Measurements from ENCODE around the gene CD7.
A peak's percentile ranks its signal among the peaks of the same experiment; 100 is the strongest.

The CD7 gene

GRCh38 chr17:82353484-82353883 is 36.1 kb upstream of the CD7 start:
- TF ChIP-seq CTCF (IDR thresholded peaks at IDR 0.05): no peak
- DNase-seq: no peak

DNA sequence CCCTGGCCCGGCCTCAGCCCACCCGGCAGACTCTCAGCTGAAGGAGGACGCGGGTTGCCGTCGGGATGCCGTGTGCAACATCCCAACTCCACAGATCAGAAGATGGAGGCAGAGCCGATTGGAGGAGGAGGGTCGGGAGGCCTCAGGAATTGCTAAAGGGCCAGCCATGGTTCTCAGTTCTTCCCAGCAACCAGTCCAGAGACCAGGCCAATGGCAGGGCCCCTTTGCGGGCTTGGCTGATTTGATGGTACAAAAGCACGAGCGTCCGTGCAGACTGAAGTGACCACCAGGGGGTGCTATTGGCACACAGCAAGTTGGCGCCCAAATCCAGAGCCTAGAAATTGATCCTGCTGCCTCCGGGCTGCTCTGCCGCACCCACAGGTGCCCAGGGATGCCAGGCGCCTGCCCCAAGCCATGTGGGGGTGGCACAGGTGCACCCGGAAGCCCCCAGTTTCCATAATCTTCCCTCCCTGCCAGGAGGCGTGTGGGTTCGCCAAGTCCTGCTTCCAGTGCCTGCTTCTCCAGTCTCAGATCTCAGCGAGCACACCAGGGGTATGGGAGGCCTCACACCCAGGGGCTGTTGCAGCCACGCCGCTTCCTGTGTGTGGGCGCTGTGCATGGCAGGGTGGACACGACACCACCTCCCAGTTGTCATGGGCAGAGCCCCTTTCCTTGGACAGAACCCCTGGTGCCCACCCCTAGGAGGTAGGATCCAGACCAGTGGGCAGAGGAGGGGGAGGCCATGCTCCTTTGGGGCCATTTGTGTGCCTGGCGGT is 34.5 kb upstream of the CD7 start:
- peaks cover 0 to 59% of the 10 kb centered on the region in 2 donors for H3K27me3 ChIP-seq
- H3K27ac ChIP-seq: no peak overlapping the region

More at GRCh38 chr17:82353484-82353883, 36.1 kb upstream of the CD7 start:
- no peak overlapping the region for H3K27ac ChIP-seq
- intact Hi-C loops (cut with DNase I; ENCODE audit: low total_unique reads): loop anchor here (5.0 kb wide), 2 partner anchors 74 to 419 kb away; no protein-coding TSS in a partner anchor
- no peak overlapping the region for H3K4me3 ChIP-seq
- H3K36me3 ChIP-seq: no peaks in the 10 kb centered on the region
- H3K27me3 ChIP-seq: peaks cover 0 to 60% of the 10 kb centered on the region in 2 donors
- H3K9me3 ChIP-seq: no peaks in the 10 kb centered on the region
- peaks cover 0 to 16% (median 8%) of the 10 kb centered on the region in 4 donors for H3K4me1 ChIP-seq

DNA sequence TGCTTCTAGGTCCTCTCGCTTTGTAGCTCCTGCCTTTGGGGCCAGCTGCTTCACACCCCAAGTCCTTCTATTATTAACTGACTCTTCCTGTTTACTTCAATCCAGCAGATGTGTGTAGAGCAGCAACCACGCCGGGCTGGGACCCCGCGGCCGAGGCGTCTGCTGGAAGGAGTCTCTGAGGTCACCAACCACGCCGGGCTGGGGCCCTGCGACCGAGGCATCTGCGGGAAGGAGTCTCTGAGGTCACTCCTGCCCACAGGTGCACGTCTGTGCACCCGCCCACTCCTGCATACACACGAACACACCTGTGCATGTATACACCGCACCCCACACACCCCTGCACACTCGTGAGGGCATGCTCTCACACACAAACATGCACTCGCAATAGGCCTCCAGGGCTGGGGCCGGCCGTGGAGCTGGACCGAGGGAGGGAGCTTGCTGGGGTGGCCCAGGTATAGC is 33.9 kb upstream of the CD7 start:
- intact Hi-C loops (cut with DNase I; ENCODE audit: low total_unique reads): loop anchor here (5.0 kb wide), 2 partner anchors 76 to 421 kb away; no protein-coding TSS in a partner anchor
- H3K4me3 ChIP-seq: no peak overlapping the region
- no peak for DNase-seq

More for the DNA sequence above, 34.5 kb upstream of the CD7 start:
- peak; percentile 95 to 97 for TF ChIP-seq CTCF (IDR thresholded peaks at IDR 0.05)
- intact Hi-C loops (cut with DNase I; ENCODE audit: low total_unique reads): loop anchor here (5.0 kb wide), 2 partner anchors 75 to 420 kb away; no protein-coding TSS in a partner anchor
- Histone ChIP-seq H3K36me3 (no peaks in the 10 kb centered on the region), H3K4me1 (peaks cover 0 to 16% (median 8%) of the 10 kb centered on the region in 4 donors), H3K9me3 (no peaks in the 10 kb centered on the region), H3K4me3 (no peak overlapping the region)
- DNase-seq: peak; percentile 85 to 89

GRCh38 chr17:82350182-82351030 is 33.0 kb upstream of the CD7 start:
- H3K27ac ChIP-seq: no peak overlapping the region
- no peak for DNase-seq
- H3K27me3 ChIP-seq: peaks cover 0 to 63% of the 10 kb centered on the region in 2 donors
- TF ChIP-seq CTCF (IDR thresholded peaks at IDR 0.05): no peak
- H3K36me3 ChIP-seq: no peaks in the 10 kb centered on the region
- no peak overlapping the region for H3K4me3 ChIP-seq
- peaks cover 0 to 8% (median 4%) of the 10 kb centered on the region in 4 donors for H3K4me1 ChIP-seq
- H3K9me3 ChIP-seq: no peaks in the 10 kb centered on the region
- intact Hi-C loops (cut with DNase I; ENCODE audit: low total_unique reads): loop anchor here (5.0 kb wide), 2 partner anchors 77 to 422 kb away; no protein-coding TSS in a partner anchor

More for the DNA sequence above, 33.9 kb upstream of the CD7 start:
- H3K36me3 ChIP-seq: no peaks in the 10 kb centered on the region
- no peak overlapping the region for H3K27ac ChIP-seq
- peaks cover 0 to 59% of the 10 kb centered on the region in 2 donors for H3K27me3 ChIP-seq
- peaks cover 0 to 14% (median 5%) of the 10 kb centered on the region in 4 donors for H3K4me1 ChIP-seq
- no peaks in the 10 kb centered on the region for H3K9me3 ChIP-seq
- no peak for TF ChIP-seq CTCF (IDR thresholded peaks at IDR 0.05)

- DNase-seq: no peak
- H3K27ac ChIP-seq: no peak overlapping the region
These were observed 31.9 kb upstream of the CD7 start for GRCh38 chr17:82349287-82349701.

More at GRCh38 chr17:82349287-82349701, 31.9 kb upstream of the CD7 start:
- Histone ChIP-seq H3K36me3 (no peaks in the 10 kb centered on the region), H3K4me1 (peaks cover 0 to 8% (median 4%) of the 10 kb centered on the region in 4 donors), H3K27me3 (peaks cover 0 to 70% of the 10 kb centered on the region in 2 donors), H3K9me3 (no peaks in the 10 kb centered on the region), H3K4me3 (no peak overlapping the region)
- intact Hi-C loops (cut with DNase I; ENCODE audit: low total_unique reads): no loop called here
- no peak for TF ChIP-seq CTCF (IDR thresholded peaks at IDR 0.05)
